ENCODE measurements around the gene TUSC2.
A peak's percentile ranks its signal among the peaks of the same experiment; 100 is the strongest.

The TUSC2 gene

DNA sequence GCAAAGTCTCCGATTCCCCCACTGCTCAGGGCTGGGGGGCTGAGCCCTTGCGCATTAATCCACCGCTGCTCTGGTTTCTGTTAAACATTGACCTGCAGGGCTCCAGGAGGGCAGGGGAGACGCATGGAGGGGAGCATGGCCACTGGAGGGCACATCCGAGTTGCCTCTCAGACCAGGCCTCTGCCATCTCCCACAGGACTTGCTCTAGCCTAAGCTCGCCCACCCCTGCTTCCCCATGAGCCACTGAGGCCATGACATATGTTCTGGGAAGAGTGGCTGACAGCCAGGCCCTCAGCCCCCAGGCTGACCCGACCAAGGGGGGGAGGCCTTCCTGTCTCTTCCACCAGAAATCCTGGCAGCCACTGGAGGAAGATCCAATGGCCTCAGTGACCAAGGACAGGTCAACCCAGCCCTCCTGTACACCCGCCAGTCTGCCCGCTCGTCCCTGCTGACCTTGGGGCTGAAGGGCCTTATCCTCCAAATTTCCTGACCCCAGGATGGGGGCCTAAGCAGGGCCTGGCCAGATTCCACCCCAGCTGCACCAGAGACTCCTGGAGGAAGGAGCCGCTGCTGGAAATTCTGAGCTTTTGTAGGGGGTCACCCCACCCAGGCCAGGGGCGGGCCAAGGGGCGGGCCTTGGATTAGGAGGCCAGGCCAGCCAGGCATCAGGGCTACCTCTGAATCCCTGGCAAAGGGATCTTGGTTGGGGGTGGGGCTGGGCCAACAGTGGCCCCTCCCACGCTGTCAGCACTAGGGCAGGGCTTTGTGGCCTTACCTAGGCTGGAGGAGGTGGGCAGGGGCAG lies 24.8 kb downstream of the TUSC2 start, which contains the start of gene HYAL1:
Gene HYAL1, minus strand, starts transcription at position 562 of the 803 bp plus-strand sequence. CDS start 618 bp downstream, outside the sequence.
- Histone ChIP-seq H3K36me3 (ENCODE audit: low read depth) (no peaks in the 10 kb centered on the region), H3K27me3 (ENCODE audit: insufficient read depth, poor library complexity, severe bottlenecking) (no peaks in the 10 kb centered on the region), H3K4me3 (ENCODE audit: severe bottlenecking) (no peak within 1 kb of the TSS), H3K27ac (ENCODE audit: poor library complexity, severe bottlenecking) (no peak within 1 kb of the TSS), H3K4me1 (ENCODE audit: insufficient read depth, poor library complexity, severe bottlenecking) (peaks cover 9% of the 10 kb centered on the region), H3K9me3 (ENCODE audit: severe bottlenecking) (peaks cover 10% of the 10 kb centered on the region)
- TF ChIP-seq, protein P1, sequence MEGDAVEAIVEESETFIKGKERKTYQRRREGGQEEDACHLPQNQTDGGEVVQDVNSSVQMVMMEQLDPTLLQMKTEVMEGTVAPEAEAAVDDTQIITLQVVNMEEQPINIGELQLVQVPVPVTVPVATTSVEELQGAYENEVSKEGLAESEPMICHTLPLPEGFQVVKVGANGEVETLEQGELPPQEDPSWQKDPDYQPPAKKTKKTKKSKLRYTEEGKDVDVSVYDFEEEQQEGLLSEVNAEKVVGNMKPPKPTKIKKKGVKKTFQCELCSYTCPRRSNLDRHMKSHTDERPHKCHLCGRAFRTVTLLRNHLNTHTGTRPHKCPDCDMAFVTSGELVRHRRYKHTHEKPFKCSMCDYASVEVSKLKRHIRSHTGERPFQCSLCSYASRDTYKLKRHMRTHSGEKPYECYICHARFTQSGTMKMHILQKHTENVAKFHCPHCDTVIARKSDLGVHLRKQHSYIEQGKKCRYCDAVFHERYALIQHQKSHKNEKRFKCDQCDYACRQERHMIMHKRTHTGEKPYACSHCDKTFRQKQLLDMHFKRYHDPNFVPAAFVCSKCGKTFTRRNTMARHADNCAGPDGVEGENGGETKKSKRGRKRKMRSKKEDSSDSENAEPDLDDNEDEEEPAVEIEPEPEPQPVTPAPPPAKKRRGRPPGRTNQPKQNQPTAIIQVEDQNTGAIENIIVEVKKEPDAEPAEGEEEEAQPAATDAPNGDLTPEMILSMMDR (IDR thresholded peaks at IDR 0.05; ENCODE audit: poor library complexity, severe bottlenecking): peak; percentile 20
- ATAC-seq (ENCODE audit: low read depth): no peak
- no peak for DNase-seq (ENCODE audit: low spot score)

DNA sequence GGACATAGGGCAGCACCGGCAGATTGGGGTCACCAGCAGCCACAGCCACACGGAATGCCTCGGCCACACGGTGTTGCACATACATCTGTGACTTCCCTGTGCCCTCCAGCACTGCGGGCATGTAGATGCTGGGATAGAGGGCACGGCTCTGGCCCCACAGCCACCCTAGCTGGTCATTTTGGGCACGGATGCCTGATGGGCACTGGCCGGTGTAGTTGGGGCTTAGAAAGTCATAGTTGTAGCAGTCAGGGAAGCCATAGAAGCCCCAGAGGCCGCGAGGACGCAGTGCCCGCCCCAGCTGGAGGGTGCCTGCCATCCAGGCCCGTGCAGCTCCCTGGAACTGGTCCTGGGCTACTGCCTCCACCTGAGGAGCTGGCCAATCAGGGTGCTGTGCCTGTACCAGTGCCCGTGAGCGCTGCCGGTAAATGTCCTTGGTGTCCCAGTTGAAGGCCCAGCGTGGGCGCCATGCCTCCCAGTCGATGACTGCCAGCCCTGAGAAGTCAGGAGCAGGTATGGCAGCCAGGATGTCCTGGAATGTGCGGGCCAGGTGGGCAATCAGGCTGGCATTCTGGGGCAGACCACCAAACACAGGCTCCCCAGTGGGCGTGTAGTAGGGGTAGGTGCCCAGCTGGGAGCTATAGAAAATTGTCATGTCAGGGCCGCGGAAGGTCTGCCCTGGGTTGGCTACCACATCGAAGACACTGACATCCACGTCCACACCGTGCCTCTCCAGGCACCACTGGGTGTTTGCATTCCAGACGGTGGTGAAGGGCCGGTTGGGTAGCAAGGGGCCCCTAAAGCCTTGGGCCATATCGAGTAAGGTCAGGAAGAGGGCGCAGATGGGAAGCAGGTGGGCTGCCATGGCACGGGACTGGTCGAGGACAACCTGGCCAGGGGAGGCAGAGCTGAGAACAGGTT lies 25.7 kb downstream of the TUSC2 start:
- Histone ChIP-seq H3K9me3 (ENCODE audit: severe bottlenecking) (peaks cover 4% of the 10 kb centered on the region), H3K36me3 (ENCODE audit: low read depth) (no peaks in the 10 kb centered on the region), H3K4me1 (ENCODE audit: insufficient read depth, poor library complexity, severe bottlenecking) (peaks cover 9% of the 10 kb centered on the region), H3K4me3 (ENCODE audit: severe bottlenecking) (no peak overlapping the region), H3K27ac (ENCODE audit: poor library complexity, severe bottlenecking) (no peak overlapping the region), H3K27me3 (ENCODE audit: insufficient read depth, poor library complexity, severe bottlenecking) (no peaks in the 10 kb centered on the region)
- TF ChIP-seq, protein P1 (IDR thresholded peaks at IDR 0.05; ENCODE audit: poor library complexity, severe bottlenecking): no peak
- ATAC-seq (ENCODE audit: low read depth) (no peak), DNase-seq (ENCODE audit: low spot score) (no peak)

DNA sequence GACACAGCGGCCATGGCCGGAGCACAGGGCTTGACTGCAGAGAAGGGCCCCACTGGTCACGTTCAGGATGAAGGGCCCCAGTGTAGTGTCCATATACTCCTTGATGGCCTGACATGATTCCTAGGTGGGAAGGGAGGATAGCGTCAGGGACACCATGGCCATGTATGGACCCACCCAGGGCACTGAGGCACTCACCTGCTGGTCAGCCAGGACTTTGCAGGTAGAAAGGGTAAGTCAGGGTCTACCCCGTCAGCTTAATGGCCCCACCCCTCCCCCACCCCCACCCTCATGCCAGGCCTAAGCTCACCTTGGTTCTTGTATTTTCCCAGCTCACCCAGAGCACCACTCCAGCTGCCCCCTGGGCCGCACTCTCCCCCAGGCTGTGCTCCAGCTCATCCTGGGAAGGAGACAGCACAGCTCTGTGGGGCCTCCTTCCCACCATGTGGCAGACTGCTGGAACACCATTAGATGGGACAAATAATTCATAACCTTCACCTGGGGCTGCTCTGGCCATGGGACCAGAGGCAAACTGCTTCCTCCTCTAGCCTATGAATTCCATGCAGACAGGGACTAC lies 27.3 kb downstream of the TUSC2 start:
- ATAC-seq (ENCODE audit: low read depth): no peak

DNA sequence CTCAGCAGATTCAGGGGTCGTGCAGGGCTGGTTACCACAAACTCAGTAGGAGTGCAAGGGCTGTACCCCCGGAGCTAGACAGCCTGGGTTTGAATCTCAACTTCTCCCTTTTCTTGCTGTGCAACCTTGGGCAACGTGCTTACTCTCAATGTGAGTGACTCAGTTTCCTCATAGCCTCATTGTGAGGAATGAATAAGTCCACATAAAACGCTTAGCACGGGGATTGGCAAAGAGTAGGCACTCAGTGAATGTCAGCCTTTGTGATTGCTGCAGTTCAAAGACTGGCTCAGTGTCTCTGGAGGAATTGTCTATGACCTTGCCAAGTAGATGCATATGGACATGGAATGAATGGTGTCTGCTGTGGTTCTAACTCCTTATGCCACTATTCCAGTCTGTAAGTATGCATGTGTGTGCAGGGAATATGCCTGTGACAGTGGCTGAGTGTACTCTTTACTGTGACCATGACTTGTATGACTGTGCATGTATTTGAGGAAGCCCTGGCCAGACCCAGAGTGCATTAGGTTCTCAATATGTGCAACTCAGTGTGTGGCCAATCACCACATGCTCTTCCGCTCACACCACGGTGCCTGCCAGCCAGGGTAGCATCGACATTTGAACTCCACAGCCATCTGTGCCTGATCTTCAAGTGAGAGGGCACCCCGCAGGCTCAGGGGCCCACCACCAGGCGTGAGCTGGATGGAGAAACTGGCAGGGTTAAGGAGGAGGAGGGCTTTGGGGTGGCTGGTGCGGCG lies 27.9 kb downstream of the TUSC2 start:
- TF ChIP-seq, protein P1 (IDR thresholded peaks at IDR 0.05; ENCODE audit: poor library complexity, severe bottlenecking): no peak
- H3K4me3 ChIP-seq (ENCODE audit: severe bottlenecking): peak overlapping the region; percentile 30
- ATAC-seq (ENCODE audit: low read depth): peak; percentile 1
- H3K27me3 ChIP-seq (ENCODE audit: insufficient read depth, poor library complexity, severe bottlenecking): no peaks in the 10 kb centered on the region
- H3K36me3 ChIP-seq (ENCODE audit: low read depth): no peaks in the 10 kb centered on the region
- DNase-seq (ENCODE audit: low spot score): no peak
- peaks cover 9% of the 10 kb centered on the region for H3K4me1 ChIP-seq (ENCODE audit: insufficient read depth, poor library complexity, severe bottlenecking)
- H3K27ac ChIP-seq (ENCODE audit: poor library complexity, severe bottlenecking): peak overlapping the region; percentile 95
- no peaks in the 10 kb centered on the region for H3K9me3 ChIP-seq (ENCODE audit: severe bottlenecking)

More for the DNA sequence above, 27.3 kb downstream of the TUSC2 start:
- TF ChIP-seq, protein P1 (IDR thresholded peaks at IDR 0.05; ENCODE audit: poor library complexity, severe bottlenecking): no peak
- Histone ChIP-seq H3K27me3 (ENCODE audit: insufficient read depth, poor library complexity, severe bottlenecking) (no peaks in the 10 kb centered on the region), H3K4me1 (ENCODE audit: insufficient read depth, poor library complexity, severe bottlenecking) (peaks cover 9% of the 10 kb centered on the region), H3K36me3 (ENCODE audit: low read depth) (no peaks in the 10 kb centered on the region), H3K4me3 (ENCODE audit: severe bottlenecking) (peak overlapping the region; percentile 30), H3K9me3 (ENCODE audit: severe bottlenecking) (no peaks in the 10 kb centered on the region), H3K27ac (ENCODE audit: poor library complexity, severe bottlenecking) (peak overlapping the region; percentile 95)
- DNase-seq (ENCODE audit: low spot score): no peak

Data from RWPE2 (cell line).